ENCODE measurements around the gene MYOT.

The MYOT gene

GRCh38 chr5:137836997-137837396, 30.7 kb upstream of the MYOT start:
- no peak for TF ChIP-seq CTCF (conservative IDR thresholded peaks at IDR 0.05; ENCODE audit: low read depth, low read length)
- H3K4me3 ChIP-seq (ENCODE audit: low read length): no peak overlapping the region
- no peak for DNase-seq (ENCODE audit: low read depth)

GRCh38 chr5:137837491-137838394, 29.9 kb upstream of the MYOT start:
- TF ChIP-seq CTCF (conservative IDR thresholded peaks at IDR 0.05; ENCODE audit: low read depth, low read length): no peak
- no peak for DNase-seq (ENCODE audit: low read depth)
- H3K4me3 ChIP-seq (ENCODE audit: low read length): no peak overlapping the region

GRCh38 chr5:137838976-137839375, 28.7 kb upstream of the MYOT start:
- no peak for DNase-seq (ENCODE audit: low read depth)

GRCh38 chr5:137842296-137842695, 25.4 kb upstream of the MYOT start:
- no peak for DNase-seq (ENCODE audit: low read depth)
- TF ChIP-seq CTCF (conservative IDR thresholded peaks at IDR 0.05; ENCODE audit: low read depth, low read length): no peak
- H3K4me3 ChIP-seq (ENCODE audit: low read length): no peak overlapping the region

More at GRCh38 chr5:137838976-137839375, 28.7 kb upstream of the MYOT start:
- no peak for TF ChIP-seq CTCF (conservative IDR thresholded peaks at IDR 0.05; ENCODE audit: low read depth, low read length)
- H3K4me3 ChIP-seq (ENCODE audit: low read length): no peak overlapping the region

GRCh38 chr5:137843676-137844299, 23.9 kb upstream of the MYOT start:
- no peak overlapping the region for H3K4me3 ChIP-seq (ENCODE audit: low read length)
- TF ChIP-seq CTCF (conservative IDR thresholded peaks at IDR 0.05; ENCODE audit: low read depth, low read length): no peak
- DNase-seq (ENCODE audit: low read depth): no peak

- no peak overlapping the region for H3K4me3 ChIP-seq (ENCODE audit: low read length)
- no peak for DNase-seq (ENCODE audit: low read depth)
- TF ChIP-seq CTCF (conservative IDR thresholded peaks at IDR 0.05; ENCODE audit: low read depth, low read length): no peak
Measured at GRCh38 chr5:137845472-137845871, 22.2 kb upstream of the MYOT start.
